ENCODE results near the gene CGB1. TPM values are rescaled to one million over a fixed set of nuclear protein-coding genes. Genes with fewer than 3 reads are reported as not detected.

Gene CGB1
- polyA plus RNA-seq, 1 of the 3 experiments (the other 2 are of a cell fraction), result not detected

DNA sequence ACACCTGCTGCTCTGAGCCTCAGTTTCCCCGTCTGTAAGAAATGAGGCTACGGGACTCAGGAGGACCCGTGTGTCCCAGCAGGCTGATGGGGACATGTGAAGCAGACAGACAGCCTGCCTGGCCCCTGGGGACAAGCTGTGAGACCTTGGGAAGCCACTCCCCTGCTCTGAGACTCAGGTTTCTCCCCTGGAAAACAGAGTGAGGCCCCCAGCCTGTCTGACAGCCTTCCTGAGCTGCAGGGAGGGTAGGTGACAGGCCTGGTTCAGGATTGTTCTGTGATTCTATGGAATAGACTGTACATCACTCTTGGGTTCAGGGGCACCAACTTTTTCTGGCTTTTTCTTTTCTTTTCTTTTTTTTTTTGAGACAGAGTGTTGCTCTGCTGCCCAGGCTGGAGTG, 30.9 kb upstream of the CGB1 start (continued):
- TF ChIP-seq GATA2 (CRISPR knock-in tag; IDR thresholded peaks at IDR 0.05), result no peak
- TF ChIP-seq NRF1 (IDR thresholded peaks at IDR 0.05; ENCODE audit: low read depth, low read length), result no peak
- no peak for TF ChIP-seq JUND (IDR thresholded peaks at IDR 0.05)
- TF ChIP-seq REST (IDR thresholded peaks at IDR 0.05; ENCODE audit: low read depth, low read length), result no peak
- no peak for TF ChIP-seq EP300 (IDR thresholded peaks at IDR 0.05; ENCODE audit: borderline replicate concordance in 1 of 2, low read depth in 1 of 2, low read length in 1 of 2)
- no peak for TF ChIP-seq EZH2phosphoT487 (IDR thresholded peaks at IDR 0.05; ENCODE audit: borderline replicate concordance, low read depth)

DNA sequence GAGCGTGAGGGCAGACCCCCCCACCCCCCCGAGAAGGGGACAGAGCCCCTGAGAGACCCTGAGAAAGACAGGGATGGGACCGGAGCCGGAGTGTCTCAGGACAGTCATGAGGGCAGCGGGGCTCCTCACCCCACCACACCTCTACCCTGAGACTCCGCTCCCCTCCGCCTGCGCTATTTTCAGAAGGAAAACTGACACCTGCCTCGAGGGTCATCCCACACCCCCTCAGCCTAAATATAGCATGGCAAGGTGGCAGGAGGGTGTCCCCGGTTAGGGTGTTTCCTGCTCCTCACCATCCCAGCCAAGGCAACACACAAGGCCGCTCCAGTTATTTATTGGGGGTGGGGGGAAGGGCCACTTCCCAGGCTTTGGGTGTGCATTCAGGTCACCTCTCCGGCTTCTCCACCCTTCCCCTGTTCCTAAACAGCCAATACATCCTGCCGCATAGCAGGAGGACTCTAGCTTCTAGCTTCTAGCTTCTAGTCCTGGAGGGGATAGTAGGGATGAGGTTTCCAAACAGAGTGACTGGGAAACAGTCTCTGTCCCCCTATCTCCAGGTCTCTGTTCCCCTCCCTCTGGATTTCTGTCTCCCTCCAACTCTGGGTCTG, 29.3 kb upstream of the CGB1 start:
- Histone ChIP-seq H2AFZ (ENCODE audit: low read depth) (no peak overlapping the region), H3K36me3 (replicated peaks in 1 of 2; ENCODE audit: control insufficient read depth in 1 of 2, insufficient read depth in 2 of 2, low read length in 1 of 2) (no peaks in the 10 kb centered on the region), H3K9me3 (no peaks in the 10 kb centered on the region), H3K4me2 (no peak overlapping the region), H3K4me3 (ENCODE audit: low read depth in 2 of 2, low read length in 1 of 2) (no peak overlapping the region), H3K27me3 (ENCODE audit: insufficient read depth) (no peaks in the 10 kb centered on the region), H3K9me2 (no peaks in the 10 kb centered on the region), H3K79me2 (ENCODE audit: insufficient read depth) (peaks cover 21% of the 10 kb centered on the region; the same call in 1 of the 2 replicates), H3K9ac (no peak overlapping the region), H3K27ac (ENCODE audit: low read depth in 2 of 2, low read length in 1 of 2) (no peak overlapping the region), H4K20me1 (ENCODE audit: insufficient read depth) (no peaks in the 10 kb centered on the region), H3K4me1 (ENCODE audit: control insufficient read depth in 1 of 2, insufficient read depth in 2 of 2, low read depth in 1 of 2, low read length in 1 of 2) (peaks cover 0 to 8% of the 10 kb centered on the region in 2 experiments; a peak in 1 of 4 replicates), H3F3A (replicated peaks; ENCODE audit: insufficient read depth) (peaks cover 3% of the 10 kb centered on the region)
- CTCF ChIA-PET, result interaction anchor here (0.8 to 1.6 kb wide), 2 partner anchors 8 to 48 kb away, joined by 3 to 6 read pairs; partner anchors contain the start of gene LIN7B
- DNase-seq, result peak; percentile 33
- TF ChIP-seq TCF12 (IDR thresholded peaks at IDR 0.05), result no peak
- TF ChIP-seq, protein P1, sequence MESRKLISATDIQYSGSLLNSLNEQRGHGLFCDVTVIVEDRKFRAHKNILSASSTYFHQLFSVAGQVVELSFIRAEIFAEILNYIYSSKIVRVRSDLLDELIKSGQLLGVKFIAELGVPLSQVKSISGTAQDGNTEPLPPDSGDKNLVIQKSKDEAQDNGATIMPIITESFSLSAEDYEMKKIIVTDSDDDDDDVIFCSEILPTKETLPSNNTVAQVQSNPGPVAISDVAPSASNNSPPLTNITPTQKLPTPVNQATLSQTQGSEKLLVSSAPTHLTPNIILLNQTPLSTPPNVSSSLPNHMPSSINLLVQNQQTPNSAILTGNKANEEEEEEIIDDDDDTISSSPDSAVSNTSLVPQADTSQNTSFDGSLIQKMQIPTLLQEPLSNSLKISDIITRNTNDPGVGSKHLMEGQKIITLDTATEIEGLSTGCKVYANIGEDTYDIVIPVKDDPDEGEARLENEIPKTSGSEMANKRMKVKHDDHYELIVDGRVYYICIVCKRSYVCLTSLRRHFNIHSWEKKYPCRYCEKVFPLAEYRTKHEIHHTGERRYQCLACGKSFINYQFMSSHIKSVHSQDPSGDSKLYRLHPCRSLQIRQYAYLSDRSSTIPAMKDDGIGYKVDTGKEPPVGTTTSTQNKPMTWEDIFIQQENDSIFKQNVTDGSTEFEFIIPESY (IDR thresholded peaks at IDR 0.05; ENCODE audit: borderline replicate concordance, low read depth), result no peak
- TF ChIP-seq, protein P2, sequence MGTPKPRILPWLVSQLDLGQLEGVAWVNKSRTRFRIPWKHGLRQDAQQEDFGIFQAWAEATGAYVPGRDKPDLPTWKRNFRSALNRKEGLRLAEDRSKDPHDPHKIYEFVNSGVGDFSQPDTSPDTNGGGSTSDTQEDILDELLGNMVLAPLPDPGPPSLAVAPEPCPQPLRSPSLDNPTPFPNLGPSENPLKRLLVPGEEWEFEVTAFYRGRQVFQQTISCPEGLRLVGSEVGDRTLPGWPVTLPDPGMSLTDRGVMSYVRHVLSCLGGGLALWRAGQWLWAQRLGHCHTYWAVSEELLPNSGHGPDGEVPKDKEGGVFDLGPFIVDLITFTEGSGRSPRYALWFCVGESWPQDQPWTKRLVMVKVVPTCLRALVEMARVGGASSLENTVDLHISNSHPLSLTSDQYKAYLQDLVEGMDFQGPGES (IDR thresholded peaks at IDR 0.05; ENCODE audit: low read depth, low read length), result no peak
- TF ChIP-seq RXRA (IDR thresholded peaks at IDR 0.05; ENCODE audit: borderline replicate concordance, low read depth), result no peak
- TF ChIP-seq FOSL2 (IDR thresholded peaks at IDR 0.05; ENCODE audit: borderline replicate concordance, low read depth), result no peak
- TF ChIP-seq TEAD4 (IDR thresholded peaks at IDR 0.05; ENCODE audit: borderline replicate concordance, insufficient read depth), result no peak
- no peak for TF ChIP-seq SMC3 (IDR thresholded peaks at IDR 0.05; ENCODE audit: low read depth, low read length)
- TF ChIP-seq SIN3A (IDR thresholded peaks at IDR 0.05; ENCODE audit: borderline replicate concordance, low read depth, low read length), result no peak
- TF ChIP-seq RCOR1 (IDR thresholded peaks at IDR 0.05; ENCODE audit: low read length), result no peak
- TF ChIP-seq, protein P3, sequence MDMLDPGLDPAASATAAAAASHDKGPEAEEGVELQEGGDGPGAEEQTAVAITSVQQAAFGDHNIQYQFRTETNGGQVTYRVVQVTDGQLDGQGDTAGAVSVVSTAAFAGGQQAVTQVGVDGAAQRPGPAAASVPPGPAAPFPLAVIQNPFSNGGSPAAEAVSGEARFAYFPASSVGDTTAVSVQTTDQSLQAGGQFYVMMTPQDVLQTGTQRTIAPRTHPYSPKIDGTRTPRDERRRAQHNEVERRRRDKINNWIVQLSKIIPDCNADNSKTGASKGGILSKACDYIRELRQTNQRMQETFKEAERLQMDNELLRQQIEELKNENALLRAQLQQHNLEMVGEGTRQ (IDR thresholded peaks at IDR 0.05; ENCODE audit: borderline replicate concordance, low read depth, low read length), result no peak
- 58% methylated on average over 8 of the region's 13 CpGs for WGBS (ENCODE audit: low lambda C conversion rate)
- POLR2A ChIA-PET, result no interaction called here

Measured in SK-N-SH (cell line).